ENCODE data around the gene APOC4.

APOC4 gene

GRCh38 chr19:44993526-44993925 is 51.5 kb downstream of the APOC4 start:
- in situ Hi-C loops (cut with MboI; ENCODE audit: low sequenced_read_pairs, unreplicated experiment) = no loop called here
- no peak for DNase-seq (ENCODE audit: low spot score)
- TF ChIP-seq CTCF (IDR thresholded peaks at IDR 0.05; ENCODE audit: borderline replicate concordance, control extremely low read depth, extremely low read depth, insufficient read depth, missing control alignments) = no peak

GRCh38 chr19:44993926-44994537 is 52.0 kb downstream of the APOC4 start:
- no peak for TF ChIP-seq CTCF (IDR thresholded peaks at IDR 0.05; ENCODE audit: borderline replicate concordance, control extremely low read depth, extremely low read depth, insufficient read depth, missing control alignments)
- no peak for DNase-seq (ENCODE audit: low spot score)
- in situ Hi-C loops (cut with MboI; ENCODE audit: low sequenced_read_pairs, unreplicated experiment) = no loop called here
